GM08714 (cell line): ENCODE measurements around the gene TMEM119.
"Not testable (repeated sequence)": the region's sequence is repeated elsewhere in the genome, so short reads cannot be mapped to it uniquely, and the experiment has no call there.

Experiments
- H3K4me3 ChIP-seq: fragments of 200-500 bp; sonication (Bioruptor generic); 2 replicates; pipeline ENCODE4 v1.5.1; 2014; ENCODE audit warnings: mild to moderate bottlenecking, low read length, inconsistent platforms
- ZNF274 ChIP-seq: IDR thresholded peaks from 2 replicates; pipeline ENCODE4 v1.6.1; 2012; ENCODE audit warnings: mild to moderate bottlenecking, low read depth, low read length

The TMEM119 gene

GRCh38 chr12:108638141-108638827 is 40.4 kb upstream of the TMEM119 start:
- TF ChIP-seq ZNF274 = no peak
- H3K4me3 ChIP-seq = no peak overlapping the region; the same call in 1 of the 2 replicates

GRCh38 chr12:108637222-108637971 is 39.5 kb upstream of the TMEM119 start:
- peak overlapping the region; percentile 53; the same call in 1 of the 2 replicates for H3K4me3 ChIP-seq
- TF ChIP-seq ZNF274 = no peak

GRCh38 chr12:108635997-108636808 is 38.3 kb upstream of the TMEM119 start:
- peak overlapping the region; percentile 62; the same call in 1 of the 2 replicates for H3K4me3 ChIP-seq
- TF ChIP-seq ZNF274 = no peak

GRCh38 chr12:108635201-108635996 is 37.5 kb upstream of the TMEM119 start:
- peak overlapping the region; percentile 62; the same call in 1 of the 2 replicates for H3K4me3 ChIP-seq
- no peak for TF ChIP-seq ZNF274

GRCh38 chr12:108634341-108634751 is 36.5 kb upstream of the TMEM119 start:
- TF ChIP-seq ZNF274 = no peak
- H3K4me3 ChIP-seq = peak overlapping the region; percentile 18; the same call in 1 of the 2 replicates

- TF ChIP-seq ZNF274 = no peak
- H3K4me3 ChIP-seq = peak within 1 kb of the TSS; percentile 38; the same call in 1 of the 2 replicates
Measured at GRCh38 chr12:108633534-108634248, 35.8 kb upstream of the TMEM119 start, which contains the start of gene SELPLG. SELPLG (minus strand) TSS chr12:108633894; CDS start chr12:108624307, 9,587 bp downstream.

GRCh38 chr12:108633081-108633533 is 35.2 kb upstream of the TMEM119 start:
- H3K4me3 ChIP-seq = peak overlapping the region; percentile 38; the same call in 1 of the 2 replicates
- no peak for TF ChIP-seq ZNF274

GRCh38 chr12:108631261-108631660 is 33.4 kb upstream of the TMEM119 start:
- H3K4me3 ChIP-seq = not testable (repeated sequence)

GRCh38 chr12:108630481-108631207 is 32.8 kb upstream of the TMEM119 start:
- no peak for TF ChIP-seq ZNF274
- H3K4me3 ChIP-seq = no peak overlapping the region

- H3K4me3 ChIP-seq = no peak overlapping the region
- no peak for TF ChIP-seq ZNF274
Measured at GRCh38 chr12:108629824-108630476, 32.1 kb upstream of the TMEM119 start.

GRCh38 chr12:108629151-108629550 is 31.3 kb upstream of the TMEM119 start:
- no peak overlapping the region; the same call in 1 of the 2 replicates for H3K4me3 ChIP-seq
- TF ChIP-seq ZNF274 = no peak
